ENCODE results near the gene RAB34. TPM values are rescaled to one million over a fixed set of nuclear protein-coding genes. Genes with fewer than 3 reads are reported as not detected.
A peak's percentile ranks its signal among the peaks of the same experiment; 100 is the strongest.

The RAB34 gene
- total RNA-seq, 1 experiment from 2014 or later, result 189 TPM

DNA sequence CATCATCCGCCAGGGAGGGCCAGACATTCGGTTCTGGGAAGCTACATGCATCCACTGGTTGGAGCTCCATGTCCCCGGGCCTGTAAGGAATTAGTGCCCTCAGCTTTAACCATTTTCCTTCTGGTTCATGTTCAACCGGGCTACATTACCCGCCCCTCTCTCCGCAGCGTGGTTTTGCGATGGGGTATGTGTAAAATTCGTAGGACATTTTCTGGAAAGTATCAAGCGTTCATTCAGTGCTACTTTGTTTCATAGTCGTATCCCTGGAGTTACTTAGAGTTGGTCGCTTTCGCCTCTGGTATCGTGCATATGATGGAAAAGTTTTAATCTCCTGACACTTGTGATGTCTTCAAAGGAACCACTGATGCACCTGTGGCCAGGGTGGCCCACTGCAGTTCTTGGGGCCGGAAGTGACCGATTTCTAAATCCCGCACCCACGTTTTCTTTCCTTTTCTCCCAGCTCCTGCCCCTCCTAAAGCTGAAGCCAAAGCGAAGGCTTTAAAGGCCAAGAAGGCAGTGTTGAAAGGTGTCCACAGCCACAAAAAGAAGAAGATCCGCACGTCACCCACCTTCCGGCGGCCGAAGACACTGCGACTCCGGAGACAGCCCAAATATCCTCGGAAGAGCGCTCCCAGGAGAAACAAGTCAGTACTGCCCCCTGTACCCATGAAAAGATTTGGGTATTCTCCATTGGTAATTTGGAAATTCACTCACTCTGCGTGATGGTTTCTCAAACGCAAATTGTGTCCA is 2.8 kb upstream of the RAB34 start:
- Histone ChIP-seq H2BK20ac (ENCODE audit: low read depth, low read length, poor library complexity, severe bottlenecking) (no peak overlapping the region), H2AFZ (ENCODE audit: low read length) (no peak overlapping the region)

More for the DNA sequence above, 2.8 kb upstream of the RAB34 start:
- H4K5ac ChIP-seq (ENCODE audit: insufficient read length, low read depth, low read length), result no peak overlapping the region
- peak overlapping the region; percentile 21 for H3K27ac ChIP-seq (ENCODE audit: insufficient read length, low read depth, low read length)
- H3K27me3 Mint-ChIP-seq (ENCODE audit: low read depth), result no peaks in the 10 kb centered on the region
- no peak overlapping the region for H3T11ph ChIP-seq (ENCODE audit: low read length)
- H3K4me2 ChIP-seq (ENCODE audit: insufficient read depth, insufficient read length, low read length), result peak overlapping the region; percentile 90
- H4K8ac ChIP-seq (replicated peaks; ENCODE audit: insufficient read length, low read depth, low read length), result no peak overlapping the region
- H3K36me3 Mint-ChIP-seq (ENCODE audit: insufficient read depth in 1 of 3, low read depth in 3 of 3), result peaks cover 50 to 65% (median 55%) of the 10 kb centered on the region in 3 experiments
- peaks cover 48 to 74% of the 10 kb centered on the region in 2 experiments for H3K4me1 Mint-ChIP-seq
- H3K27ac Mint-ChIP-seq, result peak overlapping the region; percentile 99 to 100 (median 100)
- H2BK120ac ChIP-seq (ENCODE audit: low read depth, low read length, poor library complexity, severe bottlenecking), result no peak overlapping the region
- H3K9ac ChIP-seq (ENCODE audit: extremely low read depth, insufficient read length, low read length), result peak overlapping the region; percentile 96
- DNase-seq, result no peak
- peaks cover 6% of the 10 kb centered on the region for H3K79me1 ChIP-seq (ENCODE audit: insufficient read depth, low read depth, low read length, poor library complexity, severe bottlenecking)
- H3K9me3 Mint-ChIP-seq, result no peaks in the 10 kb centered on the region; a peak in 2 of 5 replicates
- H3K23ac ChIP-seq (ENCODE audit: insufficient read length, low read depth, low read length), result no peak overlapping the region
- no peak overlapping the region for H4K91ac ChIP-seq (ENCODE audit: insufficient read length, low read depth, low read length)
- H3K4ac ChIP-seq (ENCODE audit: low read depth, low read length), result no peak overlapping the region
- peak overlapping the region; percentile 99 for H3K4me3 Mint-ChIP-seq
- H3K79me2 ChIP-seq (ENCODE audit: insufficient read depth, low read length), result peaks cover 24% of the 10 kb centered on the region; the same call in 1 of the 2 replicates
- peak overlapping the region; percentile 89 for H3K18ac ChIP-seq (ENCODE audit: insufficient read length, low read depth, low read length)
- no peaks in the 10 kb centered on the region for H4K20me1 ChIP-seq (ENCODE audit: control insufficient read depth, insufficient read depth, insufficient read length)
- no peak overlapping the region for H2AK5ac ChIP-seq (ENCODE audit: insufficient read length, low read length)
- WGBS (ENCODE audit: extremely low coverage, insufficient read length, low lambda C conversion rate), result no CpG with 5 or more reads among the region's 30 CpGs
- no peak overlapping the region for H2BK12ac ChIP-seq (ENCODE audit: insufficient read length, low read depth, low read length)
- no peak overlapping the region for H2BK15ac ChIP-seq (ENCODE audit: low read depth, low read length)
- TF ChIP-seq, protein P1, sequence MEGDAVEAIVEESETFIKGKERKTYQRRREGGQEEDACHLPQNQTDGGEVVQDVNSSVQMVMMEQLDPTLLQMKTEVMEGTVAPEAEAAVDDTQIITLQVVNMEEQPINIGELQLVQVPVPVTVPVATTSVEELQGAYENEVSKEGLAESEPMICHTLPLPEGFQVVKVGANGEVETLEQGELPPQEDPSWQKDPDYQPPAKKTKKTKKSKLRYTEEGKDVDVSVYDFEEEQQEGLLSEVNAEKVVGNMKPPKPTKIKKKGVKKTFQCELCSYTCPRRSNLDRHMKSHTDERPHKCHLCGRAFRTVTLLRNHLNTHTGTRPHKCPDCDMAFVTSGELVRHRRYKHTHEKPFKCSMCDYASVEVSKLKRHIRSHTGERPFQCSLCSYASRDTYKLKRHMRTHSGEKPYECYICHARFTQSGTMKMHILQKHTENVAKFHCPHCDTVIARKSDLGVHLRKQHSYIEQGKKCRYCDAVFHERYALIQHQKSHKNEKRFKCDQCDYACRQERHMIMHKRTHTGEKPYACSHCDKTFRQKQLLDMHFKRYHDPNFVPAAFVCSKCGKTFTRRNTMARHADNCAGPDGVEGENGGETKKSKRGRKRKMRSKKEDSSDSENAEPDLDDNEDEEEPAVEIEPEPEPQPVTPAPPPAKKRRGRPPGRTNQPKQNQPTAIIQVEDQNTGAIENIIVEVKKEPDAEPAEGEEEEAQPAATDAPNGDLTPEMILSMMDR (conservative IDR thresholded peaks at IDR 0.05), result peak; percentile 43
- no peaks in the 10 kb centered on the region for H3K9me3 ChIP-seq (ENCODE audit: control insufficient read depth, low read depth, low read length)
- H3K4me1 ChIP-seq (ENCODE audit: insufficient read depth, low read length), result 0 out of 2 replicates have a peak, but pooled peaks cover 10% of the 10 kb centered on the region
- peak overlapping the region; percentile 96 for H3K14ac ChIP-seq (ENCODE audit: insufficient read depth, low read length)
- H3K56ac ChIP-seq (ENCODE audit: insufficient read length, low read depth, low read length), result no peak overlapping the region
- peaks cover 33% of the 10 kb centered on the region for H3K23me2 ChIP-seq (ENCODE audit: insufficient read length, low read depth, low read length, poor library complexity, severe bottlenecking)
- H3K27me3 ChIP-seq (ENCODE audit: insufficient read depth, low read length), result no peaks in the 10 kb centered on the region
- H2BK5ac ChIP-seq (ENCODE audit: insufficient read length, low read length), result peak overlapping the region; percentile 4

All from H9 (cell line).